GM19193 (cell line): Measurements from ENCODE around the gene PRKCE.

Experiments used
- POLR2A ChIP-seq: IDR thresholded peaks from 4 replicates; pipeline ENCODE4 v1.6.1; 2011; ENCODE audit not compliant: insufficient read depth, insufficient read length; ENCODE audit errors: extremely low read depth

Gene PRKCE

DNA sequence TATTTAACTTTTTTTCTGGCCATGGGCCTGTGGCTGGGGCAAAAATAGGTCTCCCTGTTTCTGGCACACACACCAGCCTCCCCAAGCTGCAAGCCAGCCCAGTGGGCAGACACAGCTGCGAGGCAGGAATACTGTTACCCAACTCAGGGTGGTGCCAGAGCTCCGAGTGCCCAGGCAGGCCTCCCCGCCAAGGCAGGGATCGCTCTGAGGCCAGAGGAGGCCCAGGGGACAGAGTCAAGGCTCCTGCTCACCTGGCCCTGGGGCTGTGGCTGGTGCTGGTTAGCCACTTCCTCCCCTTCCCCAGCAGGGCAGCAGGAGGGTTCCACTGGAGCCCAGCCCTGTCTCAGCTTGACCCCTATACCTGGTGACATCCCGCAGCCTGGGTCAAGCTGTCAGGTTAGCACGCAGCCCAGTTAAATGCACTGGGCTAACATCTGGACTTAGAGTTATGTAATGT lies 578.7 kb downstream of the PRKCE start:
- no peak for TF ChIP-seq POLR2A

DNA sequence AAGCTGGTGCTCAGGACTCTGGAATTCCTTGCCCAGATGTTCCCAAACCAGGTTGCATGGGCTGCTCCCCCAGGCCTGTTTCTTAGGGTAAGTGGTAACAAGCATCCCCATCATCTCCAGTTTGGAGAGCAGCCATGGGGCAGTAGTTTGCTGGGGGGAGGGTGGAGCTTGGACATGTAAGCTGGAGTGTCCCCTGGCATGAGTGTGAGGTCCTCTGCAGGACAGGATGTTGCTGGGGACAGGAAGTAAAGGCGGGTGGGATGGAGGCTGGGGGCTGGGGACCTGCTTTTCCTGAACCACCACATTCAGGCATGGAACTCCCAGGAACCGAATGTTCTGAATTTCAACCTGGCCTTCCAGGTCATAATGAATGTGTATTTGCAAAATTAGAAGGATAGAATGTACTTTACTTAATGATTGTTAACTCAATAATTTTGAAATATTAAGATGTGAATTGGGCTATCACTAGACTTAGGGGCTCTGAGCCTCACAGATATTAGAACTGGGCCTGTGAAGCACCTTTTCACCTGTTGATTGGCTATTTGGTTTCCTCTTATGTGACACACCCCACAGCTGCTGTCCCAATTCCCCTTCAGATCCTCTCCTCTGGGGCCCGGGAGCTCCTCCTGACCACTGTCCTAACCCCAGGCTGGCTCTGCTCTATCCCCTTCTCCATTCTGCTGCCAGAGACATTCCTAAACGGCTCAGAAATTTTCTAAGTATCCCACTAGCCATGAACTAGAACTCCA lies 579.4 kb downstream of the PRKCE start:
- TF ChIP-seq POLR2A: no peak

DNA sequence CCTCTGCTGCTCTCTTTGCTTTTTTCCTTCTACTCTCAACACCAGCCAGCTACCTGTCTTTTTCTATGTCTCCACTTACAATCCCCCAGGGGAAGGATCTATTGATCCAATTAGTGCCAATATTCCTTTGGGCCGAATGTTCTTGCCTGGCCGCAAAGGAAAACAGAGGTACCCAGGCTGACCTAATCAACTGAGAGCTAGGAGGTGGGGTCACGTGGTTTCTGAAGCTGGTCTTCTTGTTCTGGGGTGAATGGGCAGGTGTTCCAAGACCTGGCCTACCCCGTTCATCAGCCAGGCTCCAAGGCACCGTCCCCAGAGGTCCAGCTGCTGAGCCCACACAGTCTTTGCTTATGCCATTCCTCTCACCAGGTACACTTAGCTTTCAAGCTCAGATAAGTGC lies 580.2 kb downstream of the PRKCE start:
- TF ChIP-seq POLR2A: no peak

DNA sequence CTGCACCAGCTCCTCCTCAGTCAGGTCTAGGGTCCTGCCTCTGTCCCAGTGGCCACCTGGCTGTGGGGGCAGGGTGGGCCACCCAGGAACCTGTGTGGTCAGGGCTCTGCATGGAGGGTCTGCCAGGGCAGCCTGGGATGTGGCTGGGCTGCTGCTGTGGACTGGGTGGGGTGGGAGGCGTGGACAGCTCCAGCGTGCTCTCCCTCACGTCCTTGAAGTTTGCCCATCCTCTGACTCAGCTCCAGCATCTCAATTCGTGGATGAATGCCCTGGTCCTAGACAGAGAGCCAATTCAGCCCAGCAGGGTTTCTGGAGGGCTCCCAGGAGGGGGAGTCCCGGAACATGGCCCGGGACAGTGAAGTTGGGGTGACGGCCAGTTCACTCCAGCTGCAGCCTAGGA lies 581.4 kb downstream of the PRKCE start:
- no peak for TF ChIP-seq POLR2A

DNA sequence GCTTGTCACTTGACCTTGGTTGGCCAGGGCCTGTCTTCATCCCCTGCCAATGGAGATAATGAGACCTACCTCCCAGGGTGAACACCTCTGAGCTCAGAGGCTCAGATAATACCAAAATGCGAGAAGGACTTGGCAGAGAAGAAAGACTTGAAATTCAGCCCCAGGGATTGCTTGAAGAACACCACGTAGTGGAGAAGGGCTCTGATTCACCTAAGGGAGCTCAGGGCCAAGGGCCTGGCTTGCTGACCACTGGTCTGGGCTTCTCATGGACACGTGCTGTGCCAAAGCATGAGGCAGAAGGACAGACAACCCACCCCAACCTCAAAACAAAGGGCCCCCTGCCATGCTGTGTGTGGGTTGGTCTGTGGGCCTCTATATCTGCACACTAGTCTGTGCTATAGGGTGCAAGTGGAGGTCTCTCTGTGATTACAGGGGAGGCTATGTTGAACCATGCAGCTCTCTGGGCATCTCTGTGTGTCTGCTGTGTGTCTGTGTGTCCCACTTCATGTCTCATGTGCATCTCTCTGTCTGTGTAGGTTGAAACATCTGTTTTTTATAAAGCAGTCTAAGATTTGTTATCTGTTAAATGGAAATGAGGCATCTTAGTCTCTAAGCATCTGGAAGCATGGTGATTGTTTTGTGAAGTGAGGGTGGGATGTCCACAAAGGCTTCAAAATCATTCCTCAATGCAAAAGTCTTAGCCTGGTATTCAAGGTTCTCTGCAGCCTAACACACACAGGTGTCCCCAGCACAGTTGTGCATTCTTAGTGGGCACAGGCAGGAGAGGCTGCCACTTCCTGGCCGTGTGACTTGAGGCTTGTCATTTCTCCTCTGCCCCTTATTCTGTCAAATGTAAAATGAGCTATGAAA lies 584.8 kb downstream of the PRKCE start:
- TF ChIP-seq POLR2A: no peak

DNA sequence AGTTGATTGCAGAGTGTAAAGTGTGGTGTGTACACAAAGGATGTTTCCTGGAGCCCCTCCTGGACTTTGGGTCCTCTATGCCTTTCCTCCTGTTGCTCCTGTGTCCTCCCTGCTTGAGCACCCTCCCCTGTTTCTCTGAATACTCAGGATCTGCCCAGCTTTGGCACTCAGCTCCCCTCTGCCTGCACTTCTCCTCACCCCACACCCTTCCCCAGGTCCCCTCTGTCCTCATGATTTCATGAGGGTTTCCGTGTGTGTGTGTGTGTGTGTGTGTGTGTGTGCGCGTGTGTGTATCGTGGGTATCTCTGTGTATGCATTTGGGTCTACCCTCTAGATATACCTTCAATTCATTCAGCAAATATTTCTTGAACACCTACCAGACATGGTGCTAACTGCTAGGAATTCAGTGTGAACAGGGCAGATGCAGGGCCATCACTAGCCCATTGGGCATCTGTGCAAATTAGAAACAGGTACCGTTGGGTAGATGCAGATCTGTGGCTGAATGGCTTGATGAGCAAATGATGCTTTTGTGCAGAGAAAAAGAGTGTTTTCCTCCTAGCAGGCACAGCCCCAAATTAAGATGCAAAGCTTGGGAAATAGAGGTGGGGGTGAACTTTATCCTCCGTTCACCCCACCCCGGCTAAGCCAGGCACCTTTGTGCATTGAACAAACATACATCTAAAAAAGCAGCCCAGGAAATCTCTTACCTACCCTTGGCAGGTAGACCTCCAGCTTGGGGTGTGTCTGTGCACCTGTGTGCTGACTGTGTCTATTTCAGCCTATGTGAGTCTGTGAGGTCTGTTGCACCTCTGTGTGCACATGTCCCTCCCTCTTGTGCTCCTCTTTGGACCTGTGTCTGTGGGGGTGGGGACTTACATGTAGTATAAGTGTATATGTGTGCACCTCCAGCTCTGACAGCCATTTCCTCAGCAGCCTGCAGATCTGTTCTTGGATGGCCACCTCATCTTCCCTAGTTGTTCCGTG lies 585.7 kb downstream of the PRKCE start:
- no peak for TF ChIP-seq POLR2A
